Esophagus muscularis mucosa (tissue), 4 donors: ENCODE results near the gene EMP2.
A peak's percentile ranks its signal among the peaks of the same experiment; 100 is the strongest.

ENCODE experiments used
- CTCF ChIP-seq, 3 experiments: fragments of 200-600 bp in 2 of 3; fragments of 450-650 bp in 1 of 3; sonication (generic) in 2 of 3; IDR thresholded peaks; one replicate each; pipeline ENCODE4 v1.5.1; 2017 to 2019; ENCODE audit warnings: antibody characterized with exemption in 3 of 3, mild to moderate bottlenecking in 2 of 3, moderate library complexity in 1 of 3
- EP300 ChIP-seq: sonication (generic); formaldehyde crosslinking; IDR thresholded peaks from one replicate; pipeline ENCODE4 v1.6.1; 2017; ENCODE audit warnings: antibody characterized with exemption
- POLR2A ChIP-seq: fragments of 450-650 bp; IDR thresholded peaks from one replicate; pipeline ENCODE4 v1.6.1; 2017; ENCODE audit warnings: antibody characterized with exemption, moderate library complexity, mild to moderate bottlenecking, low read depth
- POLR2AphosphoS5 ChIP-seq, 2 donors: sonication (generic); formaldehyde crosslinking; IDR thresholded peaks; one replicate each; pipeline ENCODE4 v1.6.1; 2017; ENCODE audit warnings: antibody characterized with exemption in 2 of 2

GRCh38 chr16:10509534-10510025, 70.8 kb downstream of the EMP2 start:
- peak; percentile 71 to 86 (median 82) for TF ChIP-seq CTCF (IDR thresholded peaks at IDR 0.05)
- no peak for TF ChIP-seq POLR2A
- TF ChIP-seq EP300, result no peak
- no peak for TF ChIP-seq POLR2AphosphoS5 (IDR thresholded peaks at IDR 0.05)
